Ovary (tissue), 9 donors: ENCODE measurements around the gene GBF1. TPM values are rescaled to one million over a fixed set of nuclear protein-coding genes. Genes with fewer than 3 reads are reported as not detected.
"Not testable (repeated sequence)": the region's sequence is repeated elsewhere in the genome, so short reads cannot be mapped to it uniquely, and the experiment has no call there.

Source experiments
- DNase-seq, 5 donors: peaks; one replicate each; pipeline ENCODE4 v3.0.0-alpha.2; 2019 to 2020
- H3K27ac ChIP-seq, 2 donors: fragments of 200-600 bp; one replicate each; pipeline versions ENCODE4 v1.5.1 to v1.8.0; 2019 to 2022
- H3K27me3 ChIP-seq: fragments of 200-600 bp; one replicate; pipeline ENCODE4 v1.8.0; 2022
- H3K36me3 ChIP-seq: fragments of 200-600 bp; sonication (generic); one replicate; pipeline ENCODE4 v1.5.1; 2019
- H3K4me1 ChIP-seq: one replicate; pipeline ENCODE4 v1.8.1; 2013; ENCODE audit warnings: mild to moderate bottlenecking, moderate library complexity; ENCODE audit not compliant: insufficient read depth
- H3K4me3 ChIP-seq: fragments of 200-600 bp; sonication (generic); one replicate; pipeline ENCODE4 v1.5.1; 2017
- H3K9me3 ChIP-seq, 2 donors: fragments of 200-600 bp in 1 of 2; sonication (generic) in 1 of 2; one replicate each; pipeline versions ENCODE4 v1.5.1 to v1.8.1; 2013 to 2019; ENCODE audit warnings: mild to moderate bottlenecking in 1 of 2, moderate library complexity in 1 of 2
- CTCF ChIP-seq, 3 donors: fragments of 450-650 bp in 2 of 3; fragments of 200-600 bp in 1 of 3; IDR thresholded peaks; one replicate each; pipeline versions ENCODE4 v1.5.1 to v1.8.0; 2016 to 2022; ENCODE audit warnings: antibody characterized with exemption in 3 of 3, mild to moderate bottlenecking in 1 of 3
- EP300 ChIP-seq: sonication (generic); formaldehyde crosslinking; IDR thresholded peaks from one replicate; pipeline ENCODE4 v1.6.1; 2017; ENCODE audit warnings: antibody characterized with exemption
- POLR2A ChIP-seq: fragments of 450-650 bp; IDR thresholded peaks from one replicate; pipeline ENCODE4 v1.6.1; 2017; ENCODE audit warnings: antibody characterized with exemption, mild to moderate bottlenecking, moderate library complexity
- WGBS, 3 donors: extraction: QIAGEN DNeasy Blood & Tissue Kit in 1 of 3; methylation state at CpG; one replicate each; pipeline versions ENCODE4 v1.1.5 to v1.1.7; 2013 to 2017; 5-methylcytosine and 5-hydroxymethylcytosine counted together
- intact Hi-C, 4 donors: fragments of 100-400 bp; cut with DNase I; formaldehyde crosslinking; loops; one replicate each; pipeline versions ENCODE4 v1.11.0 to v1.15.1; 2022 to 2023
- polyA plus RNA-seq, 2 donors: library from polyadenylated mRNA; stranded (reverse); fragments of 200-250 nt in 1 of 2; fragments of 350-450 nt in 1 of 2; fragmentation: Illumina TruSeq in 1 of 2; extraction: RNeasy Lipid Tissue Mini Kit (QIAGEN cat#74804) in 1 of 2; gene quantifications; one replicate each; pipeline ENCODE4 v1.2.3, GENCODE V29; 2013 to 2014
- total RNA-seq, 7 donors: library from RNA; depleted of rRNA in 2 of 7; stranded (reverse); fragments of >200 nt in 2 of 7; fragmentation: NEBNext Ultra II Directional in 3 of 7; extraction: Animal tissue kit (Norgen Biotek cat#: 25700) in 3 of 7; gene quantifications; one replicate each; pipeline versions ENCODE4 v1.1.0 to v1.2.4, GENCODE V29; 2016 to 2023
- donor health status: DM: no; HTN: no; CAD: no; lungs with moderate emphysema.
- donor health status: DM: no; HTN: no; CAD: no.
- donor health status: Bipolar disorder and iron deficiency.
- donor health status: DM: yes; HTN: yes; CAD: no.
- donor health status: DM: no; HTN: no; CAD: no.
- donor health status: DM: yes; HTN: yes; CAD: no.

The GBF1 gene
- total and polyA plus RNA-seq, 9 donors, result 13.2 to 43.2 (median 34.4) TPM

DNA sequence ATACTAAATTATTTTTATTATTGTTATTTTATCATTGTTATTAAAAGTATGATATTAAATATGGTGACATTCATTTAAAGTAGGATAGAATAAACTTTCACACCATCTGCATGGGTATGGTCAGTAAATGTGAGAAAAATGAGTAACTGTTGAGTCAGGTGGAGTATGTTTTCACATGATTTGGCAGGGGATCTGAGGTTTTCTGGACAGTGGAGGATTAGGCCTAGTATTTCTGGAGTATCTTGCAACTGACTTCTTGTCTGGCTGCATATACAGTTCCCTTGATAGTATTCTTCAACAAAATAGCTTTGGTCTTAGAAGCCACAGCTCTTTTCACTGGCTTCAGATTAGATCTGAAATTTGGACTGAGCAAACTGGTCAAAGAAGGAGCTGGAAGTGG is 54.5 kb downstream of the GBF1 start:
- no peak for TF ChIP-seq CTCF (IDR thresholded peaks at IDR 0.05)
- no peak for TF ChIP-seq POLR2A
- TF ChIP-seq EP300, result no peak
- no peak for DNase-seq

DNA sequence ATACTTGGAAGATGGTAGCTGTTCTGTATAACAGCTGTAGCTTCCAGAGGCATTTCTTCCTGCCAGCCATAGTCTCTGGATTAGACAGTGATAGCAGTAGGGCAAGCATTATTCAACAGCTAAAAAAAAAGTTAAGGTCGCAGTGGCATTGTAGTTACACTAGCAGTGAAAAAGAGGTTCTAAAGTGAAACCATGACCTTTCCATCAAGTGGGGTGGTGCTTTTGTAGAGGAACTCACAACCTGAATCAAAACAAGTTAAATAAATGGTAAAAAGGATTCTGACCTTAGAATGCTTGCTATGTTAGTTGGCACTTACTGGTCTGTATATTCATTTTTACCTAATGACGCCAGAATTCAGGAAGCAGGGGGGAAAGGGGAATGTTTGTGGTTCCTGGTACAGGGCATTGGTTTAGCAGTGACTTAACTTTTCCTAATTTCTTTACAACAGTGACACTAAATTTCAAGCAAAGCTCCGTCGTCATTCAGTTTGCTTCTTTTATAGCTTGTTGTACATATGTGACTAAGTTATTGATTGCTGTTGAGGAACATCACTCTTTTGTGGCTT is 55.0 kb downstream of the GBF1 start:
- intact Hi-C loops, result loop anchor here in 1 of 4 donors (5.0 kb wide), 1 partner anchor 523 kb away; the partner anchor contains the start of gene FGF8
- Histone ChIP-seq H3K9me3 (no peaks in the 10 kb centered on the region), H3K36me3 (no peaks in the 10 kb centered on the region), H3K4me1 (peaks cover 2% of the 10 kb centered on the region), H3K4me3 (no peak overlapping the region), H3K27me3 (no peaks in the 10 kb centered on the region), H3K27ac (no peak overlapping the region)
- DNase-seq, result no peak
- 82 to 90% (median 84%) methylated on average over 4 of the region's 4 CpGs for WGBS, 3 donors
- no peak for TF ChIP-seq POLR2A
- TF ChIP-seq CTCF (IDR thresholded peaks at IDR 0.05), result no peak
- TF ChIP-seq EP300, result no peak

More for the DNA sequence above, 54.5 kb downstream of the GBF1 start:
- Histone ChIP-seq H3K4me3 (no peak overlapping the region), H3K4me1 (peaks cover 2% of the 10 kb centered on the region), H3K36me3 (no peaks in the 10 kb centered on the region), H3K9me3 (no peaks in the 10 kb centered on the region), H3K27me3 (no peaks in the 10 kb centered on the region), H3K27ac (no peak overlapping the region)
- intact Hi-C loops, result loop anchor here in 1 of 4 donors (5.0 kb wide), 1 partner anchor 523 kb away; the partner anchor contains the start of gene FGF8

GRCh38 chr10:102300912-102301311 is 55.6 kb downstream of the GBF1 start:
- not testable (repeated sequence) for H3K4me1 ChIP-seq, DNase-seq, H3K9me3 ChIP-seq, H3K27ac ChIP-seq, H3K4me3 ChIP-seq, H3K27me3 ChIP-seq, H3K36me3 ChIP-seq
- intact Hi-C loops, result loop anchor here in 1 of 4 donors (5.0 kb wide), 1 partner anchor 524 kb away; the partner anchor contains the start of gene FGF8
- WGBS, 3 donors, result 89 to 100% (median 95%) methylated on average over 2 to 3 of the region's 3 CpGs

DNA sequence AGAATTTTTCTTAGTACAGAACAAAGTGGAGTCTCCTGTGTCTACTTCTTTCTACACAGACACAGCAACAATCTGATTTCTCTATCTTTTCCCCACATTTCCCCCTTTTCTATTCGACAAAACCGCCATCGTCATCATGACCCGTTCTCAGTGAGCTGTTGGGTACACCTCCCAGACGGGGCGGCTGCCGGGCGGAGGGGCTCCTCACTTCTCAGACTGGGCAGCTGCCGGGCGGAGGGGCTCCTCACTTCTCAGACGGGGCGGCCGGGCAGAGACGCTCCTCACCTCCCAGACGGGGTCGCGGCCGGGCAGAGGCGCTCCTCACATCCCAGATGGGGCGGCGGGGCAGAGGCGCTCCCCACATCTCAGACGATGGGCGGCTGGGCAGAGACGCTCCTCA is 56.0 kb downstream of the GBF1 start:
- intact Hi-C loops, result loop anchor here in 1 of 4 donors (5.0 kb wide), 1 partner anchor 524 kb away; the partner anchor contains the start of gene FGF8
- H3K36me3 ChIP-seq, DNase-seq, H3K9me3 ChIP-seq, H3K27me3 ChIP-seq, H3K4me1 ChIP-seq, H3K27ac ChIP-seq, H3K4me3 ChIP-seq: not testable (repeated sequence)
- WGBS, 3 donors, result 91 to 98% (median 91%) methylated on average over 14 to 20 of the region's 25 CpGs

GRCh38 chr10:102302611-102303010 is 57.3 kb downstream of the GBF1 start:
- H3K36me3 ChIP-seq, result no peaks in the 10 kb centered on the region
- H3K4me3 ChIP-seq, result no peak overlapping the region
- no peak for DNase-seq
- no peak overlapping the region for H3K27ac ChIP-seq
- intact Hi-C loops, result loop anchor here in 1 of 4 donors (5.0 kb wide), 1 partner anchor 525 kb away; the partner anchor contains the start of gene FGF8
- WGBS, 3 donors, result 92 to 94% (median 93%) methylated on average over 2 of the region's 2 CpGs
- no peaks in the 10 kb centered on the region for H3K27me3 ChIP-seq
- TF ChIP-seq POLR2A (no peak), EP300 (no peak), CTCF (IDR thresholded peaks at IDR 0.05) (no peak)
- H3K4me1 ChIP-seq, result peaks cover 2% of the 10 kb centered on the region
- H3K9me3 ChIP-seq, result no peaks in the 10 kb centered on the region
